PFSK-1 (cell line): ENCODE data around the gene LSM14A.

Experiments used
- FOXP2 ChIP-seq: optimal IDR thresholded peaks from 2 replicates; pipeline ENCODE3; 2011; ENCODE audit warnings: borderline replicate concordance, control low read depth, inconsistent platforms; ENCODE audit not compliant: insufficient read depth; ENCODE audit errors: extremely low read length, extremely low read depth
- POLR2AphosphoS5 ChIP-seq: IDR thresholded peaks from 2 replicates; pipeline ENCODE4 v1.6.1; 2012; ENCODE audit warnings: low read depth, mild to moderate bottlenecking, control low read depth, low read length, moderate library complexity
- REST ChIP-seq, 2 experiments: IDR thresholded peaks; 2 replicates each; pipeline versions ENCODE4 v1.6.1 to v1.8.0; 2011 to 2012; ENCODE audit warnings: low read depth in 2 of 2, low read length in 2 of 2, control low read depth in 1 of 2, inconsistent platforms in 1 of 2, mild to moderate bottlenecking in 1 of 2, moderate library complexity in 1 of 2; ENCODE audit not compliant: insufficient read depth in 1 of 2
- SIN3A ChIP-seq: IDR thresholded peaks from 2 replicates; pipeline ENCODE4 v1.6.1; 2012; ENCODE audit warnings: mild to moderate bottlenecking, low read length, moderate library complexity, borderline replicate concordance; ENCODE audit not compliant: insufficient read depth
- TAF1 ChIP-seq: IDR thresholded peaks from 2 replicates; pipeline ENCODE4 v1.6.1; 2012; ENCODE audit warnings: low read length, control low read depth, borderline replicate concordance; ENCODE audit not compliant: insufficient read depth

The LSM14A gene

GRCh38 chr19:34265221-34265650, 92.9 kb downstream of the LSM14A start:
- TF ChIP-seq REST (IDR thresholded peaks at IDR 0.05; ENCODE audit: insufficient read depth in 1 of 2, low read depth in 2 of 2, low read length in 2 of 2) (no peak), FOXP2 (no peak), POLR2AphosphoS5 (no peak), SIN3A (no peak), TAF1 (no peak)

- TF ChIP-seq FOXP2, result no peak
- no peak for TF ChIP-seq TAF1
- TF ChIP-seq POLR2AphosphoS5, result no peak
- no peak for TF ChIP-seq REST (IDR thresholded peaks at IDR 0.05; ENCODE audit: insufficient read depth in 1 of 2, low read depth in 2 of 2, low read length in 2 of 2)
Observed at GRCh38 chr19:34269081-34269480, 96.8 kb downstream of the LSM14A start.

GRCh38 chr19:34269489-34269888, 97.2 kb downstream of the LSM14A start:
- TF ChIP-seq SIN3A (no peak), TAF1 (no peak), REST (IDR thresholded peaks at IDR 0.05; ENCODE audit: insufficient read depth in 1 of 2, low read depth in 2 of 2, low read length in 2 of 2) (no peak), FOXP2 (no peak), POLR2AphosphoS5 (no peak)

- TF ChIP-seq REST (IDR thresholded peaks at IDR 0.05; ENCODE audit: insufficient read depth in 1 of 2, low read depth in 2 of 2, low read length in 2 of 2) (no peak), SIN3A (no peak), FOXP2 (no peak), TAF1 (no peak), POLR2AphosphoS5 (no peak)
Observed at GRCh38 chr19:34269968-34270621, 97.8 kb downstream of the LSM14A start.

DNA sequence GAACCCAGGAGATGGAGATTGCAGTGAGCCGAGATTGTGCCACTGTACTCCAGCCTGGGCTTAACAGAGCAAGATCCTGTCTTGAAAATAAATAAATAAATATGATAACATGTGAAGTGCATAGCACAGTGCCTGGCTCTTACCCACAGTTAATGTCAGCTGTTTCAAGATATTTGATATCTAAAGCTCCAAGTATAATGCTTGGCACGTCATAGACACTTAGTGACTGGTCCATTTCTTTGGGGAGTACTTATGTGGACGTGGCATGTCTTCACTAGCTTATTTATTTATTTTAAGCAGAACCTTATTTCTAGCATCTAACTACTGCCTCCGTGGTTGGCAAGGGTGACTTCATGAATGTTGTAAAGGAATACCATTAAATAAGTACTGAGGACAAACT, 100.8 kb downstream of the LSM14A start:
- no peak for TF ChIP-seq TAF1
- TF ChIP-seq FOXP2, result no peak
- TF ChIP-seq SIN3A, result no peak
- no peak for TF ChIP-seq POLR2AphosphoS5
- no peak for TF ChIP-seq REST (IDR thresholded peaks at IDR 0.05; ENCODE audit: insufficient read depth in 1 of 2, low read depth in 2 of 2, low read length in 2 of 2)
